ENCODE measurements around the gene DIO3.

DNA sequence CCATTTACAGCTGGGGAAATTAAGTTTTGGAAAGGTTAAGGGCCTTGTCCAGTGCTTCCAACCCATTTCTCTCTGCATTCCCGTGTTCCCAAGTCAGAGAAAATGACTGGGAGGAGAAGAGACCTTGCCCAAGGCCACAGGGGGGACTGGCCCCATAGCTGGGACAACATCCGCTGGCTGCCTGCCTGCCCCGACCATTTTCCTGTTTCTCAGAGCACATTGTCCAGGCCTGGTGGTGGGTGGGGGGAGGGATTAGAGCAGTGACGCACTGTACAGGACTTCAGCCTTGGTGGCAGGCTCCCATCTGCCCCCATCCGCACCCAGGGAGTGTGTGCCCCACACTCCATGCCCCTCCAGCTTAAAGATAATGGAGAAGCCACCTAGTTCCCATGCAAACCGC lies 27.7 kb downstream of the DIO3 start:
- TF ChIP-seq YY1 (IDR thresholded peaks at IDR 0.05; ENCODE audit: insufficient read depth, insufficient read length) (no peak), ZNF274 (IDR thresholded peaks at IDR 0.05; ENCODE audit: low read depth, low read length) (no peak)
